SK-N-SH (cell line): ENCODE results near the gene ROR2. TPM values are rescaled to one million over a fixed set of nuclear protein-coding genes. Genes with fewer than 3 reads are reported as not detected.

Experiments used
- CTCF ChIA-PET: fragments of 300-600, 350-600 bp; formaldehyde crosslinking; extraction: SDS; loops from one replicate; lab custom pipeline; 2021; lab: Yijun Ruan, JAX
- POLR2A ChIA-PET: fragments of 350-600 bp; sonication (Branson Sonifier 250); formaldehyde crosslinking; extraction: SDS; loops from one replicate; lab custom pipeline; 2020; ENCODE audit warnings: antibody characterized with exemption, inconsistent platforms; lab: Yijun Ruan, JAX
- DNase-seq: peaks from one replicate; pipeline ENCODE4 v3.0.0; 2012
- H2AFZ ChIP-seq: fragments of 200-600 bp; sonication (generic); 2 replicates; pipeline ENCODE4 v1.8.1; 2016; ENCODE audit warnings: antibody characterized with exemption, mild to moderate bottlenecking, low read depth
- H3F3A ChIP-seq: fragments of 200-600 bp; sonication (generic); replicated peaks from 2 replicates; pipeline ENCODE3; 2016; ENCODE audit warnings: antibody characterized with exemption, mild to moderate bottlenecking; ENCODE audit not compliant: insufficient read depth
- H3K27ac ChIP-seq, 2 experiments: fragments of 200-500 bp in 1 of 2; fragments of 200-600 bp in 1 of 2; sonication (Bioruptor generic) in 1 of 2; sonication (generic), shearing (Covaris generic) in 1 of 2; 2 replicates each; pipeline versions ENCODE4 v1.5.1 to v1.6.1; 2014 to 2016; ENCODE audit warnings: low read depth in 2 of 2, inconsistent platforms in 1 of 2, low read length in 1 of 2, mild to moderate bottlenecking in 1 of 2, mixed read lengths in 1 of 2
- H3K27me3 ChIP-seq: fragments of 200-600 bp; sonication (generic), shearing (Covaris generic); 2 replicates; pipeline ENCODE4 v1.6.1; 2016; ENCODE audit warnings: mixed run types; ENCODE audit not compliant: insufficient read depth
- H3K36me3 ChIP-seq, 2 experiments: fragments of 200-500 bp in 1 of 2; fragments of 200-600 bp in 1 of 2; sonication (Bioruptor generic) in 1 of 2; sonication (generic) in 1 of 2; replicated peaks in 1 of 2; 2 replicates each; pipeline versions ENCODE3 to v1.5.1; 2014 to 2016; ENCODE audit warnings: low read length in 1 of 2, mild to moderate bottlenecking in 1 of 2; ENCODE audit not compliant: insufficient read depth in 2 of 2, control insufficient read depth in 1 of 2
- H3K4me1 ChIP-seq, 2 experiments: fragments of 200-500 bp in 1 of 2; fragments of 200-600 bp in 1 of 2; sonication (Bioruptor generic) in 1 of 2; sonication (generic), shearing (Covaris generic) in 1 of 2; 2 replicates each; pipeline versions ENCODE4 v1.5.1 to v1.6.1; 2014 to 2016; ENCODE audit warnings: low read depth in 1 of 2, low read length in 1 of 2, mixed run types in 1 of 2; ENCODE audit not compliant: insufficient read depth in 2 of 2, control insufficient read depth in 1 of 2
- H3K4me2 ChIP-seq: fragments of 200-600 bp; sonication (generic), shearing (Covaris generic); 2 replicates; pipeline ENCODE4 v1.6.1; 2017; ENCODE audit warnings: mixed run types
- H3K4me3 ChIP-seq, 2 experiments: fragments of 200-500 bp in 1 of 2; fragments of 200-600 bp in 1 of 2; sonication (Bioruptor generic) in 1 of 2; sonication (generic), shearing (Covaris generic) in 1 of 2; 2 replicates each; pipeline versions ENCODE4 v1.5.1 to v1.8.1; 2014 to 2016; ENCODE audit warnings: low read depth in 2 of 2, inconsistent platforms in 1 of 2, low read length in 1 of 2, mild to moderate bottlenecking in 1 of 2, mixed read lengths in 1 of 2, moderate library complexity in 1 of 2
- H3K79me2 ChIP-seq: fragments of 200-600 bp; sonication (generic); 2 replicates; pipeline ENCODE4 v1.8.1; 2017; ENCODE audit warnings: mild to moderate bottlenecking; ENCODE audit not compliant: insufficient read depth
- H3K9ac ChIP-seq: fragments of 200-600 bp; sonication (generic); 2 replicates; pipeline ENCODE4 v1.6.1; 2017; ENCODE audit warnings: mixed run types
- H3K9me2 ChIP-seq: fragments of 200-600 bp; sonication (generic); 2 replicates; pipeline ENCODE4 v1.6.1; 2017; ENCODE audit warnings: mixed run types
- H3K9me3 ChIP-seq: fragments of 200-600 bp; sonication (generic); 2 replicates; pipeline ENCODE4 v1.6.1; 2017; ENCODE audit warnings: mixed run types, mild to moderate bottlenecking, moderate library complexity
- H4K20me1 ChIP-seq: fragments of 200-600 bp; sonication (generic); 2 replicates; pipeline ENCODE4 v1.6.1; 2017; ENCODE audit warnings: mild to moderate bottlenecking, mixed run types; ENCODE audit not compliant: insufficient read depth
- CHD2 ChIP-seq: fragments of 150-350 bp; IDR thresholded peaks from 2 replicates; pipeline ENCODE4 v1.6.1; 2018; ENCODE audit warnings: low read length; ENCODE audit not compliant: partially characterized antibody
- EZH2phosphoT487 ChIP-seq: fragments of 200-600 bp; sonication (generic); IDR thresholded peaks from 2 replicates; pipeline ENCODE4 v1.6.1; 2017; ENCODE audit warnings: low read depth, mixed run types, mild to moderate bottlenecking, antibody characterized with exemption, moderate library complexity, borderline replicate concordance
- FOSL2 ChIP-seq: IDR thresholded peaks from 2 replicates; pipeline ENCODE4 v1.4.0; 2012; ENCODE audit warnings: low read depth, mild to moderate bottlenecking, moderate library complexity, borderline replicate concordance
- FOXJ3 ChIP-seq: sonication (generic); formaldehyde crosslinking; IDR thresholded peaks from 2 replicates; pipeline ENCODE4 v1.5.1; 2020; ENCODE audit warnings: mild to moderate bottlenecking, missing genetic modification reagents
- NRF1 ChIP-seq: IDR thresholded peaks from 2 replicates; pipeline ENCODE4 v1.6.1; 2012; ENCODE audit warnings: low read depth, mild to moderate bottlenecking, low read length
- SIN3A ChIP-seq: IDR thresholded peaks from 2 replicates; pipeline ENCODE4 v1.6.1; 2012; ENCODE audit warnings: low read depth, mild to moderate bottlenecking, low read length, moderate library complexity, borderline replicate concordance
- SMC3 ChIP-seq: IDR thresholded peaks from 2 replicates; pipeline ENCODE4 v1.6.1; 2012; ENCODE audit warnings: low read depth, low read length, improper control_type of control experiment
- TAF1 ChIP-seq: IDR thresholded peaks from 2 replicates; pipeline ENCODE4 v1.6.1; 2012; ENCODE audit warnings: low read depth, mild to moderate bottlenecking, low read length, moderate library complexity, borderline replicate concordance
- TCF12 ChIP-seq: IDR thresholded peaks from 2 replicates; pipeline ENCODE4 v1.4.0; 2012
- WGBS: methylation state at CpG from one replicate; pipeline ENCODE4 v1.1.6; 2017; ENCODE audit warnings: low lambda C conversion rate; 5-methylcytosine and 5-hydroxymethylcytosine counted together
- polyA plus RNA-seq, 3 experiments: library from polyadenylated mRNA; depleted of rRNA; stranded (reverse); fragments of >200 nt; gene quantifications; 2 replicates each; pipeline ENCODE4 v1.2.3, GENCODE V29; 2012
- TF ChIP-seq, protein P1 (sequence below): IDR thresholded peaks from 2 replicates; pipeline ENCODE4 v1.4.0; 2012; ENCODE audit warnings: low read depth, borderline replicate concordance
- TF ChIP-seq, protein P2 (sequence below): fragments of 150-350 bp; IDR thresholded peaks from 2 replicates; pipeline ENCODE4 v1.6.1; 2017; ENCODE audit warnings: antibody characterized with exemption, low read length, low read depth, borderline replicate concordance
- TF ChIP-seq, protein P3 (sequence below): IDR thresholded peaks from 2 replicates; pipeline ENCODE4 v1.6.1; 2012; ENCODE audit warnings: mild to moderate bottlenecking, low read depth, low read length, moderate library complexity

The ROR2 gene
- polyA plus RNA-seq, 1 of the 3 experiments (the other 2 are of a cell fraction) = 0.43 TPM

DNA sequence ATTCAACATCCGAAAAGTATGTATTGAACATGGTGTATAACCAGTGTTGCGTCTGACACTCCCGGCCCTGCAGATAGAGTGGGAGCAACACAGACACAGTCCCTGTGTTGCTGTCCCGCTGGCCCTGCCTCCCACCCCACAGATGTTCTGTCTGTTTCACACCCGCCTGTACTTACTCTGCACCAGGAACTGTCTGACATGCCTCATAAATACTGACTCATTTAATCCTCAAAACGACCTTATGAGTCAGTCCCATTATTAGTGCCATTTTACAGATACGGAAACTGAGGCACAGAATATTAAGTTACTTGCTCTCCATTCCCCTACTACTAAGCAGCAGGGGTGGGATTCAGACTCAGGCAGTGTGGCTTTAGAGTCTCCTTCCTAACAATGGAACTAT, 416.6 kb downstream of the ROR2 start:
- TF ChIP-seq TAF1 (no peak), NRF1 (no peak), EZH2phosphoT487 (no peak), FOSL2 (no peak), FOXJ3 (CRISPR knock-in tag) (no peak), TCF12 (no peak), SMC3 (no peak), CHD2 (no peak), SIN3A (no peak)
- TF ChIP-seq, protein P1, sequence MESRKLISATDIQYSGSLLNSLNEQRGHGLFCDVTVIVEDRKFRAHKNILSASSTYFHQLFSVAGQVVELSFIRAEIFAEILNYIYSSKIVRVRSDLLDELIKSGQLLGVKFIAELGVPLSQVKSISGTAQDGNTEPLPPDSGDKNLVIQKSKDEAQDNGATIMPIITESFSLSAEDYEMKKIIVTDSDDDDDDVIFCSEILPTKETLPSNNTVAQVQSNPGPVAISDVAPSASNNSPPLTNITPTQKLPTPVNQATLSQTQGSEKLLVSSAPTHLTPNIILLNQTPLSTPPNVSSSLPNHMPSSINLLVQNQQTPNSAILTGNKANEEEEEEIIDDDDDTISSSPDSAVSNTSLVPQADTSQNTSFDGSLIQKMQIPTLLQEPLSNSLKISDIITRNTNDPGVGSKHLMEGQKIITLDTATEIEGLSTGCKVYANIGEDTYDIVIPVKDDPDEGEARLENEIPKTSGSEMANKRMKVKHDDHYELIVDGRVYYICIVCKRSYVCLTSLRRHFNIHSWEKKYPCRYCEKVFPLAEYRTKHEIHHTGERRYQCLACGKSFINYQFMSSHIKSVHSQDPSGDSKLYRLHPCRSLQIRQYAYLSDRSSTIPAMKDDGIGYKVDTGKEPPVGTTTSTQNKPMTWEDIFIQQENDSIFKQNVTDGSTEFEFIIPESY = no peak
- TF ChIP-seq, protein P2, sequence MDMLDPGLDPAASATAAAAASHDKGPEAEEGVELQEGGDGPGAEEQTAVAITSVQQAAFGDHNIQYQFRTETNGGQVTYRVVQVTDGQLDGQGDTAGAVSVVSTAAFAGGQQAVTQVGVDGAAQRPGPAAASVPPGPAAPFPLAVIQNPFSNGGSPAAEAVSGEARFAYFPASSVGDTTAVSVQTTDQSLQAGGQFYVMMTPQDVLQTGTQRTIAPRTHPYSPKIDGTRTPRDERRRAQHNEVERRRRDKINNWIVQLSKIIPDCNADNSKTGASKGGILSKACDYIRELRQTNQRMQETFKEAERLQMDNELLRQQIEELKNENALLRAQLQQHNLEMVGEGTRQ = no peak
- TF ChIP-seq, protein P3, sequence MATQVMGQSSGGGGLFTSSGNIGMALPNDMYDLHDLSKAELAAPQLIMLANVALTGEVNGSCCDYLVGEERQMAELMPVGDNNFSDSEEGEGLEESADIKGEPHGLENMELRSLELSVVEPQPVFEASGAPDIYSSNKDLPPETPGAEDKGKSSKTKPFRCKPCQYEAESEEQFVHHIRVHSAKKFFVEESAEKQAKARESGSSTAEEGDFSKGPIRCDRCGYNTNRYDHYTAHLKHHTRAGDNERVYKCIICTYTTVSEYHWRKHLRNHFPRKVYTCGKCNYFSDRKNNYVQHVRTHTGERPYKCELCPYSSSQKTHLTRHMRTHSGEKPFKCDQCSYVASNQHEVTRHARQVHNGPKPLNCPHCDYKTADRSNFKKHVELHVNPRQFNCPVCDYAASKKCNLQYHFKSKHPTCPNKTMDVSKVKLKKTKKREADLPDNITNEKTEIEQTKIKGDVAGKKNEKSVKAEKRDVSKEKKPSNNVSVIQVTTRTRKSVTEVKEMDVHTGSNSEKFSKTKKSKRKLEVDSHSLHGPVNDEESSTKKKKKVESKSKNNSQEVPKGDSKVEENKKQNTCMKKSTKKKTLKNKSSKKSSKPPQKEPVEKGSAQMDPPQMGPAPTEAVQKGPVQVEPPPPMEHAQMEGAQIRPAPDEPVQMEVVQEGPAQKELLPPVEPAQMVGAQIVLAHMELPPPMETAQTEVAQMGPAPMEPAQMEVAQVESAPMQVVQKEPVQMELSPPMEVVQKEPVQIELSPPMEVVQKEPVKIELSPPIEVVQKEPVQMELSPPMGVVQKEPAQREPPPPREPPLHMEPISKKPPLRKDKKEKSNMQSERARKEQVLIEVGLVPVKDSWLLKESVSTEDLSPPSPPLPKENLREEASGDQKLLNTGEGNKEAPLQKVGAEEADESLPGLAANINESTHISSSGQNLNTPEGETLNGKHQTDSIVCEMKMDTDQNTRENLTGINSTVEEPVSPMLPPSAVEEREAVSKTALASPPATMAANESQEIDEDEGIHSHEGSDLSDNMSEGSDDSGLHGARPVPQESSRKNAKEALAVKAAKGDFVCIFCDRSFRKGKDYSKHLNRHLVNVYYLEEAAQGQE = no peak
- POLR2A ChIA-PET = no interaction called here
- WGBS = 62% methylated on average over 7 of the region's 7 CpGs

More for the DNA sequence above, 416.6 kb downstream of the ROR2 start:
- Histone ChIP-seq H3K27ac (no peak overlapping the region), H3K4me1 (no peaks in the 10 kb centered on the region), H3K27me3 (no peaks in the 10 kb centered on the region), H4K20me1 (no peaks in the 10 kb centered on the region), H3F3A (no peaks in the 10 kb centered on the region), H3K36me3 (no peaks in the 10 kb centered on the region), H2AFZ (no peak overlapping the region), H3K4me2 (no peak overlapping the region), H3K9ac (no peak overlapping the region), H3K9me3 (no peaks in the 10 kb centered on the region), H3K79me2 (no peaks in the 10 kb centered on the region), H3K4me3 (no peak overlapping the region), H3K9me2 (no peaks in the 10 kb centered on the region)
- CTCF ChIA-PET = no interaction called here
- DNase-seq = no peak
